ENCODE results near the gene NYNRIN.

Gene NYNRIN

GRCh38 chr14:24390701-24391468 lies 7.9 kb upstream of the NYNRIN start:
- in situ Hi-C loops (cut with MboI; ENCODE audit: low sequenced_read_pairs): no loop called here

DNA sequence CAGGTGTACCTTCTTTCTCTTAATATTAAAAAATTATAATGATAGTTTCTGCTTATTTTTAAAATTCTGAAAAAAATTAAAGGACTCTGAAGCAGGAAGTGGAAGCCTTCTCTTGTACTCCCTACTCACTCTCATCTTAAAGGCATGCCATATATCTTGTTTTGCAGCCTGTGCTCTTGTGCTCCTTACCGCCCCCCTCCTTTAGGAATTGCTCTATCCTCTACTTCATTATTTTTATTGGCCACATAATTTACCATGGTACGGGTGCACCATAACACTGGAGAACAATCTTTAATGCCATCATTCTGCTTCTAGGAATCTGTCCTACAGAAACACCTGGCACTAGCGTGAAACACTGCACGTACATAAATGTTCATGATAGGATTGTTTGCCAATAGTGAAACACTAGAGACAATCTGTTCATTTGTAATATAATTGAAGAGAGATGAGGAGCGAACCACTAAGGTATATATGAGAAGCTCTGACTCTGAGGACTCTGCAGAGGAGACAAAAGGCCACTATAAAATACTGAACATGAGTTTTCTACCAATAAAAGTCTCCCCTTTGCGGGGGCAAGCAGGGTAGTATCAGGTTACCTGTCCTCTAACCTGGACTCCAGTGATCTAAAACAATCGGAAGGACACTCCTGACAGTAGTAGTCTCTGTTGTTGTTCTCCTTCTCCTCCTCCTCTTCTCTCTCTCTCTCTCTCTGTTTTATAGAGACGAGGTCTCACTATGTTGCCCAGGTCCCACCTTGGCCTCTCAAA lies 6.3 kb upstream of the NYNRIN start:
- in situ Hi-C loops (cut with MboI; ENCODE audit: low sequenced_read_pairs): no loop called here

DNA sequence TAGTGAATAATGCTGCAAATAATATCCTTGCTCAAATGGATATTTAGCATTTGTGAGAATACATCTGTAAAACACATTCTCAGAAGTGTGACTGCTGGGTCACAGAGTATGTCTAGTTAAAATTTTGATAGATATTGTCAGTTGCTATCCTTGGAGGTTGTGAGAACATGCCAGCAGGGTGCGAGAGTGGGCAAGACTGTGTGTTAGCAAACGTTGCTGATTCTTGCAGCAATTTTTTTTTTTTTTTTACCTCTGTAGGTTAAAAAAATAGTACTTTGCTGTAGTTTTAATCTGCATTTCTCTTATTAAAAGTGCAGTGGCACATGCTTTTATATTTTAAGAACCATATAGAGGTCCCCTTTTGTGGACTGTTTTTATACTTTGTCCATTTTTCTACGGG lies 4.5 kb upstream of the NYNRIN start:
- in situ Hi-C loops (cut with MboI; ENCODE audit: low sequenced_read_pairs): no loop called here

DNA sequence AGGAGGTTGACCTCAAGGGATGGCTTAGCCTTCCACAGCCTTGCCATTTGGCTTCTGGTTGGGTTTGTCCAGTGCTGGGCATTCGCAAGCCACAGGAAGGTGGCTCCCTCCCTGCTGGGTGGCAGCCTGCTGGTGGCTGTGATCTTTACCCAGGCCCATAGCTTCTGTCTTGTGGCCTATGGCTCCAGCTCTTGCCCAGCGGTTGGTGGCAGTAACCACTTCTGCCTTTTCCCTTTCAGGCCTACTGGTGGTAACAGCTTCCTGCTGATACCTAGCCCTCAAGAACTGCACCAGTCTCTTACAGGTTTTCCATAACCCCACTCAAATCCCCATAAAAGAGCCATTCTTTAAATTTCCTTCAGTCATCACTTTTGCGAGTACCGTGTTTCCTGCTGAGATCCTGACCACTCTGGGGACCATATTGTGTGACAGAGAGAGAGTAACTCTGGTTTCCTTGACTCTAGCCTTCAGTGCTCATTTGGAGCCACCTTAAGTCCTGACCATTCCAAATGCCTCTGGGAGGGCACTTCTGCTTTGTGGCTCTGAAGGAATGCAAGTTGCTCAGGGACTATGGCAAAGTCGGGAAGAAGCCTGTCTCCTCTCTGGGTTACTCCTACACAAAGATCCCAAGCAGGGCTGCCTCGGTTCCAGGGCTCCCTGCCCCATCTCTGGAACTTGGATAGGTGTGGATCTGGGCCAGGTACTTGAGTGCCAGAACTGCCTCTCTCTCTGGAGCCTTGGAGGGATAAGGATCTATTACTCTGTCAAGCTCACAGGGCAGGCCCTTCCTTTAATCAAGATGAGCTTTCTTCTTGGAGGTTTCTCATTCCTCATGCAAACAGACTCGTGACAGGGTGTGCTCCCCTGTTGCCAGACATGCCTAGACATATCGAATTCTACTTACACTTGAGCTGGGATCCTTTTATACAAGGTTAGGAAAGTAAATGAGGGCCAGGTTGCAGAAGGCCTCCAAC lies 2.9 kb upstream of the NYNRIN start:
- in situ Hi-C loops (cut with MboI; ENCODE audit: low sequenced_read_pairs): no loop called here

DNA sequence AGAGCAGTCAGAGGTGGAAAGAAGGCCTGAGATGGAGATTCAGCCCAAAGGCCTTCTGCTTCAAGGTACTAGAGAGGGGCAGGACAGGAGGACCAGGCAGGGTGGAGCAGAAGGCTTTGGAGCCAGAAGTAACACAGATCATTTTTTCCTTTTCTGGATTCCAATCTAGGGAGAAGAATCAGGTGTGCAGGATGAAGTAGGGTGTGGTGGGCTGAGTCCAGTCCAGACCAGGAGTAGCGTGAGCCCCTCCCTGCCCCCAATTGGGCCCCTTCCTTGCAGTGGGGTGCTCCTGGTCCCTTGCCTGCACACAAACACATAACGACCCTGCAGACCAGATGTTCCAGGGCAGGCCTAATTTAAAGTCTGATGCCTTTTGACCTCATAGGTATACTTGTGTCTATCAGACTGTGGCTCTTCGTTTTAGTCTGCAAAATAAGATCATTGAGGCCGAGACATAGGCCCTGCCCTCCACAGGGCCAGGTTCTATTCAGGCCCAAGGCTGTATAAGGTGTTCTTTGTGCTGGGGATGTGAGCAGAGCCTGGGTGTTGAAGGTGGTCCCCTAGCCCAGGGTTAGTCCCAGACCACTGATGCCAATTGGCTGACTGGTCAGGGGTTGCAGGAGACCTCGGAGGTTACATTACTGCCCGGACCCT lies 1.0 kb upstream of the NYNRIN start:
- in situ Hi-C loops (cut with MboI; ENCODE audit: low sequenced_read_pairs): no loop called here

DNA sequence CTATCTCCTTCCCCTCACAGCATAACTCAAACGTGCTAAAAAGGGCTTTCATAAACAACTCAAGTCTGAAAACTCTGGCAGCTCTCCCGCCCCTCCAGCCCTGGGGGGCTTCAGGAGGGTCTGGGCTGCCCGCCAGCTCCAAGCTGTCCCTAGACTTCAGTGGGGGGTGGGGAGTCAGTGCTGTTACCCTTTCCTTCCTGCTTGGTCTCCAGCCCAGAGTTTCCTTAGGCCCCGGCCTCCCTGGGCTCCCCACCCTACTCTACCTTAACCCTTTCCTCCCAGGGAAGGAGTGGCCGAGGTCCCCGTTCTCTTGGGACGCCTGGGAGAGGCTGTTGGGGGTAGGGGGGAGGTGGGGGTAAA lies 530 bp upstream of the NYNRIN start:
- in situ Hi-C loops (cut with MboI; ENCODE audit: low sequenced_read_pairs): no loop called here

DNA sequence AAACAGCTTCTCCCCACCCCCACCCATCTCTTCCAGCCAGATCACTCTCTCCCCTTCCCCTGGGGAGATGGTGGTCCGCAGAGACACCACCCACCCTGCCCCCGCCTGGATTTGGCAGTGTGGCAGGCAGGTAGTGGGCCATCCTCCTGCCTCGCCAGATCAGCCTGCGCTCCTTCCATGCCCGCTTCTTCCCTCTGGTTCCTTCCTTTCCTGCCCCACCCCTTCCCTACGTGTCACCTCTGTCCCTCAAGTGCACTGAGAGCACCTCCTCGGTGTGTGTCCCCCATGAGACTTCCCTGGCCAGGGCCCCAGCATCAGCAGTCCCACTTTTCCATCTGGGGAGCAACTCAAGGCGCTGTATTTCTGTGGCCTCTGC lies 632 bp downstream of the NYNRIN start:
- in situ Hi-C loops (cut with MboI; ENCODE audit: low sequenced_read_pairs): no loop called here

- in situ Hi-C loops (cut with MboI; ENCODE audit: low sequenced_read_pairs): no loop called here
These were observed 1.4 kb downstream of the NYNRIN start for GRCh38 chr14:24399999-24400718.

DNA sequence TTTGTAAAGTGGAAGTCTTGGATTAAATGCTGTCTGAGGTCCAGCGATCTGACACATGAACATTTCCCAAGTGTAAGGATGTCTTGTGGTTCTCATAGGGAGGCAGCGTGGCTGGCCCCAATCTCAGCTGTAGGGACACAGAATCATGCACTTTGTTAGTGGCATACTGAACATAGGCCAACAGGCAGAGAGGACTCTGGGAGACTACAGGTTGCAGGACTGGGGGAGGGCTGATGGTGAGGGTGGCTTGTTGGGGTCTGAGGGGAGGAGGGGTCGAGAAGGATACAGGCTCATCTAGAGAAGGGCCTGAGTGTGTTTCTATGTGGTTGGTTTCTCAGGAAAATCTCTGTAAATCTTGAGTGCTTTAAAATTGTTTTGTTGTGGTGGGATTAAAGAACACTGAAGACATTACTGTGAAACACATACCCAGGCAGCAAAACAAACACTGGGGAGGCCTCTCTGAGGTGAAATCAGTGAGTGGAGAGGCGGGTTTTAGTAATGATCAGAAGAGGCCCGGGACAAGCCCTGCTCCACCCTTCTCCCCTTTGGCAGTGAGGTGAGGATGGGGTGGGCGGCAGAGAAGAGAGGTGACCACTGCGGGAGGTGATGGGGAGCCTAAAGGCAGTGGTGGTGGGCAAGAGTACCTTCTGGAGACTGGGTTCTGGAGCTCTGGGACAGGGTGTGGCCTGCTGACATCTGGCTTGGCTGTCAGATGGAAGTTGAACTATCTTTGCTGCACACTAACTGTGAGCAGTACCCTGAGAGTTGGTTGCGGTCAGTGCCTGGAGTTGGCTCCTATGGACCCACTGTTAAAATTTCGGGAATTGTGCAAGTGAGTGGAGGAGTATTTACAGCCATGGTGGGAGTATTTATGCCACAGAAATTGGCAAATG lies 3.3 kb downstream of the NYNRIN start:
- in situ Hi-C loops (cut with MboI; ENCODE audit: low sequenced_read_pairs): no loop called here

DNA sequence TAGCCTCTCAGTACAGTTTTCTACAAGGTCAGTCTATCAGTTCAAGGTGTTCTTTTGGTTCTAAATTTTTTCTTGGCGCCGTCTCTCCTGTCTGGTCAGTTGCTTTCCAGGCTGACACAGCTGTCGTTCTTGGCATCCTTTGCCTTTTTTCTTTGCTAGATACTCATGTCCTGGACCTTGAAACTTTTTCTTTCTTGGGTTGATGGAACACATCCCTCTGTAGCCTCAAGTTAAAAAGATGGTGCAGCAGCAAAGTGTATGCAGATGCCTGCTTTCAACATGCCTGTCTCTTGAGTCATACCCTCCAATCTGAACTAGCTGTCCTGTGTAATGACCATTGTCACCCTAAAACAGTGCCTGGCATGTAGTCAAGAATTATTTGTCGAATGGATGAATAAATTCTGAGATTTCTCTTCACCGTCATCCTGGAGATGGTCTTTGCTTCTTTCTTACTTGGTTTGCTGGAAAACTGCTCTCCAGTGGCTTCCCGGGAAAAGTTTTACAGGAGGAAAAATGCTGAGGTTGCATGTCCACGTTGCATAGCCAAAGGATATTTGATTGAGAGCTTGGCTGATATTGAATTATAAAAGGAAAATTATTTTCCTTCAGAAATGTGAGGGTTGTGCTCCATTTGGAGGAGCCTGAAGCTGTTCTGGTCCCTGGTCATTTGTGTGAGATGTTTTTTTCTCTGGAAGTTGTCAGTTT lies 4.6 kb downstream of the NYNRIN start:
- in situ Hi-C loops (cut with MboI; ENCODE audit: low sequenced_read_pairs): no loop called here

DNA sequence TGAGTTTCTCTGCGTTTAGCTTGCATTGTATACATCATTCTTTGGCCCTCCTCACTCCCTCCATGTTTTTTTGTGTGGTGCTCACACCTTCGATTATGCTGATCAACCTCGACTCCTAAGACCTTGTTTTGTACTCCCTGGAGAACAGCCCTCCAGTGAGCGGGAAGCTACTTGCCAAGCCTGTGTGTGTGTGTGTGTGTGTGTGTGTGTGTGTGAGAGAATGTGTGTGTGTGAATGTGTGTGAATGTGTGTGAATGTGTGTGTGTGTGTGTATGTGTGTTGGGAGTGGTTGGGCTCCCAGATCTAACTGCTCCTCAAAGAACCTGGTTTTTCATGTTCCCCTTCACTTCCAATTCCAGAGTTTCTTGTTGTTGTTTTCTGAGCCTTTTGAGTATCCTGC lies 6.0 kb downstream of the NYNRIN start:
- in situ Hi-C loops (cut with MboI; ENCODE audit: low sequenced_read_pairs): no loop called here

DNA sequence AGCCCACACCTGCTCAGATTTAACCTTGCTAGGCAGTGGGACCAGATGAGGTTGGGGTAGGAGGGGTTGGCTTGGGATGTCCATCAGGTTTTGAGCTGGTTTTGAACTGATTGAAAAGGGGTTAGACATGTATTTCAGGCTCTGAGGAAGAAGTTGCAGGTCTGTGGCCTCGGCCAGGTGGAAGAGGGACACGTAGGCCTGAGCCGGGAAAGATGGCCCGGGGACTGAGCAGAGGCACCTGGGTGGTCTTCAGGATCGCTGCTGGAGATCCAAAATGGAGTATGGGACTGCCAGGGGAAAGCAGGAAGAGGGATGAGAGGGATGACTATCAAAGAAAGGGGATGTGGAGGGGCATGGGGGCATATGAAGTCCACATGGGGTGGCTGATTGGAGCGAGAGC lies 7.6 kb downstream of the NYNRIN start:
- in situ Hi-C loops (cut with MboI; ENCODE audit: low sequenced_read_pairs): no loop called here

GRCh38 chr14:24407608-24408325 lies 9.0 kb downstream of the NYNRIN start:
- in situ Hi-C loops (cut with MboI; ENCODE audit: low sequenced_read_pairs): no loop called here

- in situ Hi-C loops (cut with MboI; ENCODE audit: low sequenced_read_pairs): no loop called here
These were observed 10.0 kb downstream of the NYNRIN start for GRCh38 chr14:24408764-24409163.

- in situ Hi-C loops (cut with MboI; ENCODE audit: low sequenced_read_pairs): no loop called here
These were observed 10.4 kb downstream of the NYNRIN start for GRCh38 chr14:24409192-24409591.

DNA sequence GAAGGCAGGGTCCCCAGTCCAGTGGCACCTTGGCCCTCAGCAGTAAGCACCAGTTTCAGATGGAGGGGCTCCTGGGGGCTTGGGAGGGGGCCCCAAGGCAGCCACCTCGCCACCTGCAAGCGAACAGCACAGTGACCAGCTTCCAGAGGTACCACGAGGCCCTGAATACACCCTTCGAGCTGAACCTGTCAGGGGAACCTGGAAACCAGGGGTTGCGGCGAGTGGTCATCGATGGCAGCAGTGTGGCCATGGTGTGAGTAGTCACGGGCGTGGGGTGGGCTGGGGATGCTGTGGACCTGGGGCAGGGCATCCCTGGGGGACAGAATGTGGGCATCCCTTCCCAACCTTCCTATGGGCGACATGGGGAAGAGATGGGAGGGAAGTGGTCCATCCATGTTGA lies 11.2 kb downstream of the NYNRIN start:
- in situ Hi-C loops (cut with MboI; ENCODE audit: low sequenced_read_pairs): no loop called here

- in situ Hi-C loops (cut with MboI; ENCODE audit: low sequenced_read_pairs): no loop called here
These were observed 12.9 kb downstream of the NYNRIN start for GRCh38 chr14:24411443-24412389.
